Brain microvascular endothelial cell (primary cell): ENCODE results near the gene ALG9.
A peak's percentile ranks its signal among the peaks of the same experiment; 100 is the strongest.

Experiments
- DNase-seq: peaks from one replicate; pipeline ENCODE4 v3.0.0-alpha.2; 2020
- H3K27ac ChIP-seq: fragments of 250-450 bp; sonication (Bioruptor Pico); 2 replicates; pipeline ENCODE4 v1.5.1; 2020; ENCODE audit warnings: mild to moderate bottlenecking, moderate library complexity
- H3K27me3 ChIP-seq: fragments of 250-450 bp; sonication (Bioruptor Pico); replicated peaks from 2 replicates; pipeline ENCODE4 v1.5.1; 2020; ENCODE audit warnings: mild to moderate bottlenecking
- H3K36me3 ChIP-seq: fragments of 250-450 bp; sonication (Bioruptor Pico); replicated peaks from 2 replicates; pipeline ENCODE4 v1.5.1; 2020; ENCODE audit warnings: mild to moderate bottlenecking
- H3K4me3 ChIP-seq: 2 replicates; pipeline ENCODE4 v1.5.1; 2011; ENCODE audit warnings: low read depth, mild to moderate bottlenecking, control low read depth, low read length, moderate library complexity
- in situ Hi-C: cut with HindIII; loops from 2 replicates; pipeline ENCODE4 v1.10.0; 2017; ENCODE audit warnings: low sequenced_read_pairs, low pct_ligation_motif_present
- TF ChIP-seq, protein P1 (sequence below): IDR thresholded peaks from 2 replicates; pipeline ENCODE4 v1.5.1; 2011; ENCODE audit warnings: low read depth, mild to moderate bottlenecking, moderate library complexity, low read length, control low read depth, inconsistent platforms; ENCODE audit errors: missing control alignments

ALG9 gene

DNA sequence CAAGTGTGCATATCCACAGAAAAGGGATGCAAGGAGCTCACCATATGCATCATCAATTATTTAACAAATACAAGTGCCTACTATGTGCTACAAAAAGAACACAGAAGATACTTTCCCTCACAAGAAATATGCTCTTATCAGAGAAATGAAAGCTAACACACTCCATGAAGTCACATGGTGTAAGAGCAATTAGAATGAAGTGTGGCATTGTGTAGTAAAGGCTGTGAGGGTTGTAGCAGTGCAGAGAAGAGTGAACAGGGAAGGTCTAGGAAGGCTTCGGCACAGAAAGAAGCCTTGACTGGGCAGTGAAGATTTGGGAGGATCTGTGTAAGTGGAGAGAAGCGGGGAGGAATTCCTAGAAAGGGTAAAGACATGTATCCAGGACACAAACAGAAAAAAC is 127.7 kb downstream of the ALG9 start:
- no peak overlapping the region for H3K27ac ChIP-seq
- no peak for DNase-seq
- in situ Hi-C loops, result no loop called here
- H3K4me3 ChIP-seq, result no peak overlapping the region
- no peaks in the 10 kb centered on the region for H3K27me3 ChIP-seq
- TF ChIP-seq, protein P1, sequence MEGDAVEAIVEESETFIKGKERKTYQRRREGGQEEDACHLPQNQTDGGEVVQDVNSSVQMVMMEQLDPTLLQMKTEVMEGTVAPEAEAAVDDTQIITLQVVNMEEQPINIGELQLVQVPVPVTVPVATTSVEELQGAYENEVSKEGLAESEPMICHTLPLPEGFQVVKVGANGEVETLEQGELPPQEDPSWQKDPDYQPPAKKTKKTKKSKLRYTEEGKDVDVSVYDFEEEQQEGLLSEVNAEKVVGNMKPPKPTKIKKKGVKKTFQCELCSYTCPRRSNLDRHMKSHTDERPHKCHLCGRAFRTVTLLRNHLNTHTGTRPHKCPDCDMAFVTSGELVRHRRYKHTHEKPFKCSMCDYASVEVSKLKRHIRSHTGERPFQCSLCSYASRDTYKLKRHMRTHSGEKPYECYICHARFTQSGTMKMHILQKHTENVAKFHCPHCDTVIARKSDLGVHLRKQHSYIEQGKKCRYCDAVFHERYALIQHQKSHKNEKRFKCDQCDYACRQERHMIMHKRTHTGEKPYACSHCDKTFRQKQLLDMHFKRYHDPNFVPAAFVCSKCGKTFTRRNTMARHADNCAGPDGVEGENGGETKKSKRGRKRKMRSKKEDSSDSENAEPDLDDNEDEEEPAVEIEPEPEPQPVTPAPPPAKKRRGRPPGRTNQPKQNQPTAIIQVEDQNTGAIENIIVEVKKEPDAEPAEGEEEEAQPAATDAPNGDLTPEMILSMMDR, result no peak
- peaks cover 34% of the 10 kb centered on the region for H3K36me3 ChIP-seq

DNA sequence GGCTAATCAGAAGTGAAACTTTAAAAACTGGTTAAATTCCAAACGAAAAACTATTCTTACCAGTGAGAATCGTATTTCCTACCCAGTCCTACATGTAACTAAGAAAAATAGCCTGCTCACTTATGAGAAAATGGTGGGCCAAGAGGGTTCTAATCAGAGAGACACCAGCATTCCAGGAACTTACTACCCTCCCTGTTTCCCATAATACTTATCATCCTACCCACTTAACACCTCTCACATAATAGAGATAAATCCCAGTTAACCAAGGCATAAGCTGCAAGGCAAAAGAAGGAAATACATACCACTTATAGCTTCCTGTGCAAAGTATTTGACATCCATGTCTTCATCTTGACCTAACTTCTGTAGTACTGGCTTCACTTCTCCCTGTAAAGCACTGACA is 129.6 kb downstream of the ALG9 start:
- DNase-seq, result no peak
- Histone ChIP-seq H3K36me3 (peaks cover 24% of the 10 kb centered on the region), H3K4me3 (no peak overlapping the region), H3K27me3 (no peaks in the 10 kb centered on the region), H3K27ac (no peak overlapping the region)
- in situ Hi-C loops, result no loop called here
- TF ChIP-seq, protein P1, result no peak

DNA sequence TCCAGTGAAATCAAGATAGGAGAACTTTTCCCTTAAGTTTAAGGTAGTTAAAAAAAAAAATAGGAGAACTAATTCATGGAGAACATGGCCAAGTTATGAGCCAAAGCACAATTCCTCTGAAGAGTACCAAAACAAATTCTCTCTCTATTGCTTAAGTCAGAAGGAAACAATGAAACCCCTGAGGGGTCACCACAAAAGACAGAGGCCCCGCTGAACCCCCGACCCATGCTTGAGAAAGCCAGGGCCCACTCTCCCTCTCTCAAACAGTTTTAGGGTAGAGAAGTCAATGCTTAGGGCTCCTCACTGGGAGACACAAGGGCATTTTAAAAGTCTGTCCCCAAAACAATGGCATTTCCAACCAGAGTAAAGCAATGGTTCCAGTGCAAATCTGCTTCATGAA is 132.1 kb downstream of the ALG9 start:
- Histone ChIP-seq H3K27me3 (no peaks in the 10 kb centered on the region), H3K4me3 (no peak overlapping the region), H3K36me3 (peaks cover 21% of the 10 kb centered on the region), H3K27ac (no peak overlapping the region)
- in situ Hi-C loops, result no loop called here
- DNase-seq, result no peak
- TF ChIP-seq, protein P1, result no peak

DNA sequence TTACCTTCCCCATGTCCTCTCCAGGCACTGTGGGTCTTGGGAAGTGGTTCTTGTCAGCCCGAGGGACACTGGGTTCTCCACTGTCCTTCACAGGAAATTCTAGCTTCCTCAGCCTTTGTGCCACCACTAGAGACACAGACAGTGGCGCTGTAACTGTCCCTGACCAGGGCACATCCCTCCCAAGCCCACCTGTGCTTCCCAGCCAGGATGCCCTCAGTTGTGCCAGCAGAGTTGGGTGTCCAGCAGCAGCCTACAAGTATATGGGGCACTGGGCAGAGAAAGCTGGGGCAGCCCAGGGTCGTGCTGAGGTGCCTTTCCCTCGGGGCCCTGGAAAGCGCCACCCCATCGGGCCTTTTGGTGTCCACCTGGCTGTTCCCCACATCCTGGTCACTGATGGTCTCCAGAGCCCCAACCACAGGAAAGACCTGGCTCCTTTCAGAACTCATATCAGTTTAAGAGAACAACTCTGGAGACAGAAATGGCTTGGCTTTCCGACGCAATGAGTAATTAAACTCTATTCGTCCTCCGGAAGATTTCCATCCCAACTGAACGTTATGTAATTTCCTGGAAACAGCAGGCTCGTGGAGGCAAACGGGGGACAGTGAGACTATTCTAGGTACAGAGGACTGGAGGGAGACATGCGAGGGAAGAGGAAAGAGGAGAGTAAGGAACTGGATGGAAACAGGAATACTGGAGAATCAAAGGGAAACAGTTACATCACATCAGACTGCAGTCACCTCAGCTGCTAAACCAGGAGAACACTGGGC is 133.8 kb downstream of the ALG9 start:
- TF ChIP-seq, protein P1, result no peak
- Histone ChIP-seq H3K36me3 (peaks cover 9% of the 10 kb centered on the region), H3K27me3 (no peaks in the 10 kb centered on the region), H3K4me3 (no peak overlapping the region), H3K27ac (peak overlapping the region; percentile 8)
- DNase-seq, result no peak
- in situ Hi-C loops, result no loop called here

DNA sequence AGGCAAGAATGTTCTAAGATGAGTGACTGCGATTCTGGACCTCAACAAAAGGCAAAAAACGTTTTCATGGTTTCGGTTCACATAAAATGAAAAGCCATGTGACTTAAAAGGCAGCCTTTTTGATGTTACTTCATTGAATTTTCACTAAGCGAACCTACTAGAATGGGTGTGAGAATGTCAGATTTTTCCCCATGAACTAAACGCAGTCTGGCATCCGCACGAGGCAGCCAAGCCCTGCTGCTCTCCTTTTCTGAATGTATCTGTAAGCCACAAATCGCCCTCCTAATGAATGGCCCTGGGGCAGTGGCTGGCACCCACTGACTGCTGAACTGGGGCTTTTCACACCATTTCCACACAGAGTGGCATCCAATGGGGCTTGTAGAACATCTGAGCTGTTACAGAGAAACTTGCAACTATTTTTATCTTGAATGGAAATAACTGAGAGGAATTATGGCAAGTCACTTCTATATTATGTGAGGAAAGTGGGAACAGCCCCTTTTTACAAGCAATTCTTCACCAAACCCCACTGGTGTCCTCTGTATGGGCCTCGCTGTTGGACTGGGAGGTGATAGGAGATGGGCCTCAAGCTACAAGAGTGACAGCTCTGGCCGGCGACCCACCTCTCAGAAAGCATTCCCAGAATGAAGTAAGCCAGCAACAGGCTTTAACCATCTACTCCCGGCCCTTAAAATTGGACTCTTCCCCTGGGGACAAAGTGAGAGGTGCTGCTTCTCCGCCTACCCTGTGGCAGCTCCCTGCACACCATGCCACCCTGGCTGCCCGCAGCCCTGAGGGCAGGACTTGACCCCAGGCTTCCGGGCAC is 134.5 kb downstream of the ALG9 start:
- DNase-seq, result no peak
- peaks cover 9% of the 10 kb centered on the region for H3K36me3 ChIP-seq
- no peaks in the 10 kb centered on the region for H3K27me3 ChIP-seq
- in situ Hi-C loops, result no loop called here
- TF ChIP-seq, protein P1, result no peak
- H3K4me3 ChIP-seq, result no peak overlapping the region
- H3K27ac ChIP-seq, result peak overlapping the region; percentile 100
